Measurements from ENCODE around the gene MOB2.

Gene MOB2

DNA sequence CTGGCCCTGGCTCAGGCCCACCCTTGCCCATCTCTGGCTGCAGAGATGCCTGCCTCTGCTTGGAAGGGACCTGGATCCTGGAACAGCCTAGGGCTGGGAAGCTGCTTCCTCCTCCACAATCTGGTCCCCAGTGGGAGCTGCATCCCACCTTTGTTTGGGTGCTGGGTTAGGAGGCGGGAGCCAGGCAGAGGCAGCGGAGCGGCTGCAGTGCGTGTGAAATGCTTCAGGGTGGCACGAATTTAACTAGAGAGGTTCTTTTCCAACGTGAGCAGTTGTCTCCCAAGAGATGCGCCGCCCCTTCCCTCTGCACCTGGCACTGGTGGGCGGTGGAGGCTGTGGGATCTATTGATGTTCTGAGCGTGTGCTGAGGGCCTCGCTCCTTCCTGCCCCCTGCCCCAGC lies 65.3 kb downstream of the MOB2 start:
- Histone ChIP-seq H3K9ac (ENCODE audit: low read depth, low read length) (no peak overlapping the region), H3K4me2 (ENCODE audit: insufficient read depth, low read length) (no peak overlapping the region), H3K4me3 (ENCODE audit: low read depth in 1 of 2, low read length in 2 of 2) (no peak overlapping the region), H3K27ac (ENCODE audit: low read length) (no peak overlapping the region), H4K20me1 (ENCODE audit: insufficient read depth, low read length) (no peaks in the 10 kb centered on the region), H3K4me1 (ENCODE audit: insufficient read depth, low read length) (no peaks in the 10 kb centered on the region), H3K9me3 (ENCODE audit: insufficient read depth, low read length, severe bottlenecking) (peaks cover 34% of the 10 kb centered on the region), H3K36me3 (ENCODE audit: insufficient read depth, low read length) (no peaks in the 10 kb centered on the region), H2AFZ (ENCODE audit: low read depth, low read length) (no peak overlapping the region), H3K79me2 (ENCODE audit: insufficient read depth, low read length) (no peaks in the 10 kb centered on the region), H3K27me3 (ENCODE audit: insufficient read depth, low read length, poor library complexity) (no peaks in the 10 kb centered on the region)
- ATAC-seq (ENCODE audit: insufficient read depth, low read depth) (no peak), DNase-seq (no peak)
- TF ChIP-seq, protein P1, sequence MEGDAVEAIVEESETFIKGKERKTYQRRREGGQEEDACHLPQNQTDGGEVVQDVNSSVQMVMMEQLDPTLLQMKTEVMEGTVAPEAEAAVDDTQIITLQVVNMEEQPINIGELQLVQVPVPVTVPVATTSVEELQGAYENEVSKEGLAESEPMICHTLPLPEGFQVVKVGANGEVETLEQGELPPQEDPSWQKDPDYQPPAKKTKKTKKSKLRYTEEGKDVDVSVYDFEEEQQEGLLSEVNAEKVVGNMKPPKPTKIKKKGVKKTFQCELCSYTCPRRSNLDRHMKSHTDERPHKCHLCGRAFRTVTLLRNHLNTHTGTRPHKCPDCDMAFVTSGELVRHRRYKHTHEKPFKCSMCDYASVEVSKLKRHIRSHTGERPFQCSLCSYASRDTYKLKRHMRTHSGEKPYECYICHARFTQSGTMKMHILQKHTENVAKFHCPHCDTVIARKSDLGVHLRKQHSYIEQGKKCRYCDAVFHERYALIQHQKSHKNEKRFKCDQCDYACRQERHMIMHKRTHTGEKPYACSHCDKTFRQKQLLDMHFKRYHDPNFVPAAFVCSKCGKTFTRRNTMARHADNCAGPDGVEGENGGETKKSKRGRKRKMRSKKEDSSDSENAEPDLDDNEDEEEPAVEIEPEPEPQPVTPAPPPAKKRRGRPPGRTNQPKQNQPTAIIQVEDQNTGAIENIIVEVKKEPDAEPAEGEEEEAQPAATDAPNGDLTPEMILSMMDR (IDR thresholded peaks at IDR 0.05; ENCODE audit: borderline replicate concordance, extremely low read depth, low read length, poor library complexity, severe bottlenecking) = no peak
- TF ChIP-seq EZH2 (IDR thresholded peaks at IDR 0.05; ENCODE audit: borderline replicate concordance, low read depth, low read length, severe bottlenecking) = no peak

- ATAC-seq (ENCODE audit: insufficient read depth, low read depth) (no peak), DNase-seq (no peak)
- H3K27ac ChIP-seq (ENCODE audit: low read length) = no peak overlapping the region
- H3K79me2 ChIP-seq (ENCODE audit: insufficient read depth, low read length) = no peaks in the 10 kb centered on the region
- H3K27me3 ChIP-seq (ENCODE audit: insufficient read depth, low read length, poor library complexity) = no peaks in the 10 kb centered on the region
- no peak overlapping the region for H2AFZ ChIP-seq (ENCODE audit: low read depth, low read length)
- H3K9ac ChIP-seq (ENCODE audit: low read depth, low read length) = no peak overlapping the region
- TF ChIP-seq, protein P1 (IDR thresholded peaks at IDR 0.05; ENCODE audit: borderline replicate concordance, extremely low read depth, low read length, poor library complexity, severe bottlenecking) = no peak
- TF ChIP-seq EZH2 (IDR thresholded peaks at IDR 0.05; ENCODE audit: borderline replicate concordance, low read depth, low read length, severe bottlenecking) = no peak
- no peak overlapping the region for H3K4me3 ChIP-seq (ENCODE audit: low read depth in 1 of 2, low read length in 2 of 2)
- peaks cover 45% of the 10 kb centered on the region for H3K9me3 ChIP-seq (ENCODE audit: insufficient read depth, low read length, severe bottlenecking)
- H3K4me1 ChIP-seq (ENCODE audit: insufficient read depth, low read length) = no peaks in the 10 kb centered on the region
- no peak overlapping the region for H3K4me2 ChIP-seq (ENCODE audit: insufficient read depth, low read length)
- no peaks in the 10 kb centered on the region for H3K36me3 ChIP-seq (ENCODE audit: insufficient read depth, low read length)
- no peaks in the 10 kb centered on the region for H4K20me1 ChIP-seq (ENCODE audit: insufficient read depth, low read length)
Observed at GRCh38 chr11:1419811-1420210, 66.8 kb downstream of the MOB2 start.

Data from DND-41 (cell line).